ENCODE results near the gene SAPCD2.

- TF ChIP-seq EZH2 (IDR thresholded peaks at IDR 0.05; ENCODE audit: low read depth, unreplicated experiment) (no peak), EZH2phosphoT487 (IDR thresholded peaks at IDR 0.05; ENCODE audit: unreplicated experiment) (no peak), ZNF114 (CRISPR knock-in tag; IDR thresholded peaks at IDR 0.05) (no peak), CTCF (conservative IDR thresholded peaks at IDR 0.05; ENCODE audit: low read depth in 2 of 2) (no peak), POLR2AphosphoS5 (IDR thresholded peaks at IDR 0.05; ENCODE audit: low read depth) (no peak), CREB1 (CRISPR knock-in tag; IDR thresholded peaks at IDR 0.05; ENCODE audit: low read depth) (no peak), REST (IDR thresholded peaks at IDR 0.05; ENCODE audit: unreplicated experiment) (no peak), STAT1 (IDR thresholded peaks at IDR 0.05; ENCODE audit: unreplicated experiment) (no peak)
Measured at GRCh38 chr9:137076636-137077009, 6.3 kb upstream of the SAPCD2 start.
